A549 (cell line): ENCODE results near the gene RAPGEF5.

Experiments
- BHLHE40 ChIP-seq: IDR thresholded peaks from 2 replicates; pipeline ENCODE4 v1.6.1; 2012; ENCODE audit warnings: low read depth, low read length, inconsistent platforms
- CHD4 ChIP-seq: fragments of 200-600 bp; sonication (generic); IDR thresholded peaks from 2 replicates; pipeline ENCODE4 v1.6.1; 2016; ENCODE audit warnings: antibody characterized with exemption, mild to moderate bottlenecking, borderline replicate concordance
- EP300 ChIP-seq, 2 experiments: fragments of >200 bp; sonication (Bioruptor Twin); formaldehyde crosslinking; IDR thresholded peaks; 2 replicates in 1 of 2; 3 replicates in 1 of 2; pipeline ENCODE4 v1.6.1; 2016 to 2017
- GATA3 ChIP-seq: IDR thresholded peaks from 2 replicates; pipeline ENCODE4 v1.6.1; 2012; ENCODE audit warnings: borderline replicate concordance
- HDAC2 ChIP-seq: fragments of 200-600 bp; sonication (generic); IDR thresholded peaks from 2 replicates; pipeline ENCODE4 v1.6.1; 2016
- HOXB13 ChIP-seq: fragments of 250-450 bp; sonication (Bioruptor Pico); IDR thresholded peaks from 2 replicates; pipeline ENCODE4 v1.5.0; 2020; ENCODE audit warnings: low read depth, mild to moderate bottlenecking, moderate library complexity
- JUN ChIP-seq, 2 experiments: fragments of >200 bp; sonication (Bioruptor Twin); formaldehyde crosslinking; IDR thresholded peaks; 2 replicates in 1 of 2; 3 replicates in 1 of 2; pipeline ENCODE4 v1.6.1; 2016 to 2017
- MYC ChIP-seq: IDR thresholded peaks from 2 replicates; pipeline ENCODE4 v1.6.1; 2012; ENCODE audit warnings: mild to moderate bottlenecking, inconsistent platforms, low read length, improper control_type of control experiment, borderline replicate concordance
- POLR2A ChIP-seq: IDR thresholded peaks from 2 replicates; pipeline ENCODE4 v1.6.1; 2012; ENCODE audit warnings: mild to moderate bottlenecking, low read length
- RAD21 ChIP-seq, 2 experiments: fragments of >200 bp in 1 of 2; sonication (Bioruptor Twin) in 1 of 2; formaldehyde crosslinking in 1 of 2; IDR thresholded peaks in 1 of 2; conservative IDR thresholded peaks in 1 of 2; 2 replicates in 1 of 2; 3 replicates in 1 of 2; pipeline ENCODE4 v1.6.1; 2012 to 2018; ENCODE audit warnings: inconsistent platforms in 1 of 2
- RCOR1 ChIP-seq: fragments of 150-350 bp; IDR thresholded peaks from 2 replicates; pipeline ENCODE4 v1.6.1; 2014; ENCODE audit warnings: antibody characterized with exemption, low read length, low read depth
- TF ChIP-seq, protein P1 (sequence below): fragments of >200 bp; sonication (Bioruptor Twin); formaldehyde crosslinking; IDR thresholded peaks from 3 replicates; pipeline ENCODE4 v1.5.1; 2016

DNA sequence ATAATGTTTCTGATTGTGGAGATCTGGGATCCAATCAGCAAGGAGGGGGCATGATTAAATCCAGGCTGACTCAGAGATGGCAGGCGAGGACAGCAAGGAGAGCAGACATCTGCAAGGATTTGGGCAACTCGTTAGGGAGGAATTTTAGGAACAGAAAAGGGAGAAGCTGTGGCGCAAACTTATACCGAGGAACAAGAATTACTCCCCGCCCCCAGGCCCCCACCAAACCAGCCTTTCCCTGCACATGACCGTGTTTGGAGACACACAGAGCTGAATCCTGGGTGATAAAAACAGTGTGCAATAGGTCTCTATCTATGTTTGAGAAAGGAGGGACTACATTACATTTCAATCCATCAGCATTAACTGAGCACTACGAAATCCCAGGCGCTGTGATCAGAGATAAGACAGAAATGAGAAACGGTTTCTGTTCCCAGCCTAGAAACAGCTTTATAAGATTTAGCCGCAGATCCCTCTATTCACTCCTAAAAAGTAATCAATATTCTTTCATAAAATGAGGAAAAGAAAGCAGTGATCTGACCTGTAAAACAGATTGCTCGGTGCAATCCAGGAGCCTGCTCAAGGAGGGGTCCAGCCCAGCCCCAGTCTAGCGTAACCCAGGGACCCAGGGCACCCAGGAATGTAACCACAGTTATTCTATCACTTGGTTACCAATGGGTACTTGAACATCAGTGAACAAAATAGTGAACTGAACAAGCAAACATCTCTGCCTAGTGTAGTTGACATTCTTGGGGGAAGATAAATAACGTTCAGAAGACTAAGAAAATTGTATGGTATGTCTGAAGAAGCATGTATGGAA, 37.2 kb upstream of the RAPGEF5 start:
- TF ChIP-seq, protein P1, sequence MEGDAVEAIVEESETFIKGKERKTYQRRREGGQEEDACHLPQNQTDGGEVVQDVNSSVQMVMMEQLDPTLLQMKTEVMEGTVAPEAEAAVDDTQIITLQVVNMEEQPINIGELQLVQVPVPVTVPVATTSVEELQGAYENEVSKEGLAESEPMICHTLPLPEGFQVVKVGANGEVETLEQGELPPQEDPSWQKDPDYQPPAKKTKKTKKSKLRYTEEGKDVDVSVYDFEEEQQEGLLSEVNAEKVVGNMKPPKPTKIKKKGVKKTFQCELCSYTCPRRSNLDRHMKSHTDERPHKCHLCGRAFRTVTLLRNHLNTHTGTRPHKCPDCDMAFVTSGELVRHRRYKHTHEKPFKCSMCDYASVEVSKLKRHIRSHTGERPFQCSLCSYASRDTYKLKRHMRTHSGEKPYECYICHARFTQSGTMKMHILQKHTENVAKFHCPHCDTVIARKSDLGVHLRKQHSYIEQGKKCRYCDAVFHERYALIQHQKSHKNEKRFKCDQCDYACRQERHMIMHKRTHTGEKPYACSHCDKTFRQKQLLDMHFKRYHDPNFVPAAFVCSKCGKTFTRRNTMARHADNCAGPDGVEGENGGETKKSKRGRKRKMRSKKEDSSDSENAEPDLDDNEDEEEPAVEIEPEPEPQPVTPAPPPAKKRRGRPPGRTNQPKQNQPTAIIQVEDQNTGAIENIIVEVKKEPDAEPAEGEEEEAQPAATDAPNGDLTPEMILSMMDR = no peak
- no peak for TF ChIP-seq BHLHE40
- no peak for TF ChIP-seq JUN (IDR thresholded peaks at IDR 0.05)
- no peak for TF ChIP-seq GATA3
- no peak for TF ChIP-seq POLR2A
- TF ChIP-seq HOXB13 (CRISPR knock-in tag) = no peak
- no peak for TF ChIP-seq CHD4
- no peak for TF ChIP-seq EP300 (IDR thresholded peaks at IDR 0.05)
- no peak for TF ChIP-seq RCOR1
- no peak for TF ChIP-seq RAD21 (conservative IDR thresholded peaks at IDR 0.05 in 1 of 2, IDR thresholded peaks at IDR 0.05 in 1 of 2)
- no peak for TF ChIP-seq HDAC2
- TF ChIP-seq MYC = no peak
